ENCODE measurements around the gene PRC1.

DNA sequence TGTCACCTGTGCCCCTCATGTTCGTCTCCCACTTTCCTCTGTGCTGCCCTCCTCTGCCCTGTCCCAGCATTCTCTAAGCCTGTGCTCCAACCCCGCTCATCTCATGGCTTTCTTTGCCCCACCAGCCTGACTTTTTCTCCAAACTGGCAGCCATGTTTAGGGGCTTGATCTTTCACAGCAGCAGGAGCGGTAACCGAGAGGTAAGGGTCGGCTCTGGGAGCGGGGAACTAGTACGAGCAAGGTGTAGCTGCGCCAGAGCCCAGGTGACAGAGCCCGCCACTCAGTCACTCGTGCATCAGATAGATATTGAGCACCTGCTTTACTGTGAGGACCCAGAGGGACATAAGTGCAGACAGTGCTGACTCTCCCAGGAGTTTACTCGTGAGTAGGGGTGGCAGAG, 77.9 kb downstream of the PRC1 start:
- TF ChIP-seq CTCF (conservative IDR thresholded peaks at IDR 0.05 in 1 of 2, IDR thresholded peaks at IDR 0.05 in 1 of 2; ENCODE audit: extremely low read depth in 1 of 2, insufficient read depth in 1 of 2, low read depth in 1 of 2, low read length in 2 of 2) (no peak), EZH2 (IDR thresholded peaks at IDR 0.05; ENCODE audit: borderline replicate concordance, low read length) (no peak)
